GM06990 (cell line): ENCODE data around the gene ANAPC4.

Source experiments
- DNase-seq: peaks from one replicate; pipeline ENCODE4 v3.0.0-alpha.2; 2011; ENCODE audit not compliant: insufficient read length; ENCODE audit errors: extremely low read depth
- H3K27me3 ChIP-seq: replicated peaks from 2 replicates; pipeline ENCODE4 v1.6.0; 2011; ENCODE audit warnings: low read length; ENCODE audit not compliant: control insufficient read depth, insufficient read depth
- H3K36me3 ChIP-seq: 2 replicates; pipeline ENCODE4 v1.5.1; 2011; ENCODE audit warnings: low read length; ENCODE audit not compliant: control insufficient read depth, insufficient read depth
- H3K4me3 ChIP-seq: replicated peaks from 2 replicates; pipeline ENCODE4 v1.5.1; 2011; ENCODE audit warnings: low read depth, mild to moderate bottlenecking, control low read depth, low read length
- CTCF ChIP-seq: IDR thresholded peaks from 2 replicates; pipeline ENCODE4 v1.5.1; 2011; ENCODE audit warnings: low read length, control low read depth, mild to moderate bottlenecking, inconsistent platforms; ENCODE audit not compliant: insufficient read depth, poor library complexity, severe bottlenecking

The ANAPC4 gene

GRCh38 chr4:25403699-25404098 lies 26.6 kb downstream of the ANAPC4 start:
- Histone ChIP-seq H3K36me3 (peaks cover 4% of the 10 kb centered on the region), H3K27me3 (no peaks in the 10 kb centered on the region), H3K4me3 (no peak overlapping the region)
- DNase-seq = no peak
- TF ChIP-seq CTCF = no peak

GRCh38 chr4:25405453-25405852 lies 28.4 kb downstream of the ANAPC4 start:
- no peaks in the 10 kb centered on the region for H3K27me3 ChIP-seq
- TF ChIP-seq CTCF = no peak
- DNase-seq = no peak
- H3K4me3 ChIP-seq = no peak overlapping the region
- peaks cover 4% of the 10 kb centered on the region for H3K36me3 ChIP-seq

GRCh38 chr4:25406081-25406692 lies 29.1 kb downstream of the ANAPC4 start:
- Histone ChIP-seq H3K36me3 (peaks cover 4% of the 10 kb centered on the region), H3K27me3 (no peaks in the 10 kb centered on the region), H3K4me3 (no peak overlapping the region)
- no peak for TF ChIP-seq CTCF
- DNase-seq = no peak

GRCh38 chr4:25410820-25411529 lies 33.9 kb downstream of the ANAPC4 start:
- no peak for DNase-seq
- H3K36me3 ChIP-seq = peaks cover 7% of the 10 kb centered on the region
- H3K4me3 ChIP-seq = no peak overlapping the region
- no peak for TF ChIP-seq CTCF
- no peaks in the 10 kb centered on the region for H3K27me3 ChIP-seq

GRCh38 chr4:25413261-25413660 lies 36.2 kb downstream of the ANAPC4 start:
- Histone ChIP-seq H3K36me3 (peaks cover 6% of the 10 kb centered on the region), H3K4me3 (no peak overlapping the region), H3K27me3 (no peaks in the 10 kb centered on the region)
- no peak for TF ChIP-seq CTCF
- DNase-seq = no peak

- peaks cover 1% of the 10 kb centered on the region for H3K36me3 ChIP-seq
- no peak for DNase-seq
Measured at GRCh38 chr4:25417014-25417413, 40.0 kb downstream of the ANAPC4 start.

More at GRCh38 chr4:25417014-25417413, 40.0 kb downstream of the ANAPC4 start:
- Histone ChIP-seq H3K27me3 (no peaks in the 10 kb centered on the region), H3K4me3 (no peak overlapping the region)
- TF ChIP-seq CTCF = no peak
